Parathyroid adenoma (tissue), 2 donors: ENCODE data around the gene ATP6V1G1.
"Not testable (repeated sequence)": the region's sequence is repeated elsewhere in the genome, so short reads cannot be mapped to it uniquely, and the experiment has no call there.

Experiments
- H2AFZ ChIP-seq: fragments of 300-600 bp; sonication (generic); one replicate; pipeline ENCODE4 v1.7.0; 2017; ENCODE audit warnings: antibody characterized with exemption, mild to moderate bottlenecking
- H3K27ac ChIP-seq: fragments of 300-600 bp; sonication (generic); one replicate; pipeline ENCODE4 v1.7.0; 2017
- H3K27me3 ChIP-seq: fragments of 300-600 bp; sonication (generic); one replicate; pipeline ENCODE4 v1.7.0; 2017; ENCODE audit warnings: low read length; ENCODE audit not compliant: control insufficient read depth, insufficient read depth
- H3K36me3 ChIP-seq: fragments of 300-600 bp; sonication (generic); one replicate; pipeline ENCODE4 v1.7.0; 2017; ENCODE audit warnings: low read length; ENCODE audit not compliant: control insufficient read depth, insufficient read depth
- H3K4me1 ChIP-seq: fragments of 300-600 bp; sonication (generic); one replicate; pipeline ENCODE4 v1.7.0; 2017; ENCODE audit warnings: control low read depth
- H3K4me2 ChIP-seq: fragments of 300-600 bp; sonication (generic); one replicate; pipeline ENCODE4 v1.7.0; 2017; ENCODE audit warnings: low read length
- H3K4me3 ChIP-seq: fragments of 300-600 bp; sonication (generic); one replicate; pipeline ENCODE4 v1.7.0; 2017; ENCODE audit warnings: low read depth, low read length
- H3K79me2 ChIP-seq: fragments of 300-600 bp; sonication (generic); one replicate; pipeline ENCODE4 v1.7.0; 2017; ENCODE audit warnings: control low read depth
- H3K9ac ChIP-seq: fragments of 300-600 bp; sonication (generic); one replicate; pipeline ENCODE4 v1.7.0; 2017; ENCODE audit warnings: mild to moderate bottlenecking
- H3K9me3 ChIP-seq: fragments of 300-600 bp; sonication (generic); one replicate; pipeline ENCODE4 v1.7.0; 2017; ENCODE audit warnings: low read length; ENCODE audit not compliant: control insufficient read depth
- CTCF ChIP-seq: fragments of 300-600 bp; sonication (generic); IDR thresholded peaks from one replicate; pipeline ENCODE4 v1.7.0; 2017; ENCODE audit warnings: antibody characterized with exemption, mild to moderate bottlenecking
- donor health status: primary hyperparathyroidism.

The ATP6V1G1 gene

DNA sequence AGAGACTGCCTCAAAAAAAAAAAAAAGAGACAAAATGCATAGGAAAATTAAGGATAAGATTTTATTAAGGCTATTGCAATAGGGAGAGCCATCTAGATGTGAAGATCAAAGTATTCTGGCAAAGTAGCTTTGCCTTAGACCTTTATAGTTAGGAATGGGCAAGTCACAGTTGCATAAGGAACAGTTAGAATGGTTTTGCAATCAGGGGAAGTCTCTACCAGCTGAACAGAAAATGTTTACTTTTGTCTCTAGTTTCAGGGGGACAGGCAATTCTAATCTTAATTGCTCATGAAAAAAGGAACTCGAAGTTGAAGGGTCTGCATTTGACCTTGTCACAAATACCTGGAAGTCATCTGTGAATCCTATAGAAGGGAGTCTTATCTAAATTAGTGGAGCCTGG is 13.1 kb upstream of the ATP6V1G1 start:
- H3K27ac ChIP-seq, result no peak overlapping the region
- no peaks in the 10 kb centered on the region for H3K79me2 ChIP-seq
- H3K36me3 ChIP-seq, result no peaks in the 10 kb centered on the region
- H3K9me3 ChIP-seq, result no peaks in the 10 kb centered on the region
- no peaks in the 10 kb centered on the region for H3K27me3 ChIP-seq
- no peak overlapping the region for H2AFZ ChIP-seq
- no peak overlapping the region for H3K9ac ChIP-seq
- H3K4me3 ChIP-seq, result no peak overlapping the region
- H3K4me2 ChIP-seq, result no peak overlapping the region
- no peak for TF ChIP-seq CTCF
- peaks cover 2% of the 10 kb centered on the region for H3K4me1 ChIP-seq

- not testable (repeated sequence) for H3K9me3 ChIP-seq, H3K36me3 ChIP-seq, H3K4me3 ChIP-seq, H3K27me3 ChIP-seq, H3K9ac ChIP-seq, H3K4me1 ChIP-seq, H3K4me2 ChIP-seq, H3K79me2 ChIP-seq, H3K27ac ChIP-seq
- H2AFZ ChIP-seq, result peak overlapping the region; percentile 38
Observed at GRCh38 chr9:114576779-114577178, 10.8 kb upstream of the ATP6V1G1 start.

DNA sequence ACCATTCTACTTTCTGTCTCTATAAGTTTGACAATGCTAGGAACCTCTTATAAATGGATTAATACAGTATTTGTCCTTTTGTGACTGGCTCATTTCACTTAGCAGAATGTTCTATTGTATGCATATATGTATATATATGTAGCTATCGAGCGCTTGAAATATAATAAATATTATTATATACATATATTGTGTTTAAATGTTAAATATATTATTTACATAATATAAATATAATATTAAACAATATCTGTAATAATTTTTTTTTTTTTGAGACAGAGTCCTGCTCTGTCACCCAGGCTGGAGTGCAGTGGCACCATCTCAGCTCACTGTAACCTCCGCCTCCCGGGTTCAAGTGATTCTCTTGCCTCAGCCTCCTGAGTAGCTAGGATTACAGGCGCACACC is 9.4 kb upstream of the ATP6V1G1 start:
- not testable (repeated sequence) for H3K36me3 ChIP-seq, H3K27me3 ChIP-seq, H3K79me2 ChIP-seq, H3K4me3 ChIP-seq, H3K9ac ChIP-seq, H3K4me2 ChIP-seq, H3K4me1 ChIP-seq, H3K9me3 ChIP-seq, H3K27ac ChIP-seq, H2AFZ ChIP-seq

DNA sequence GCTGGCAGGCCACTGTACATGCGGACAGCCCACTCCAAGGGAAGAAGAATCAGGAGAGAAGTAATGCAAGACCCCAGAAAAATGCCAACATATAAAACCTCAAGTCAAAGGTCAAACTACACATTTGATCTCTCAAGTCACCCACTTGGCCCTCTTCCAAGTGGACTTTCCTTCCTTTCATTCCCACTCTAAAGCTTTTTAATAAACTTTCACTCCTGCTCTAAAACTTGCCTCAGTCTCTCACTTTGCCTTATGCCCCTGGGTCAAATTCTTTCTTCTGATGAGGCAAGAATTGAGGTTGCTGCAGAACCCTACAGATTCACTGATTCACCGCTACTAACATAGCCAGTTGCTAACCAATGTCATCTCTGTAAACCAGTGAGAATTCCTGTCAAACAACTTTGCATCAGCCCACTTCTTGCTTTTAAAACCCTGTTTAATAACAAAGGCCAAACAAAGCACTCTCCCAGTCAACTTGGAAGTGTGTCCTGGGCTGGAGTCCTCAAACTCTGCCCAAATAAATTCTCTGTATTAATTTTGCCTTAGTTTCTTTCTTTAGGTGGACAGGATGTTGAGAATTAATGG is 6.9 kb upstream of the ATP6V1G1 start:
- Histone ChIP-seq H3K27me3 (no peaks in the 10 kb centered on the region), H3K9me3 (no peaks in the 10 kb centered on the region), H3K4me3 (no peak overlapping the region), H3K79me2 (no peaks in the 10 kb centered on the region), H3K27ac (no peak overlapping the region), H3K36me3 (no peaks in the 10 kb centered on the region), H2AFZ (no peak overlapping the region), H3K9ac (no peak overlapping the region), H3K4me2 (no peak overlapping the region), H3K4me1 (peaks cover 2% of the 10 kb centered on the region)
- TF ChIP-seq CTCF, result no peak

DNA sequence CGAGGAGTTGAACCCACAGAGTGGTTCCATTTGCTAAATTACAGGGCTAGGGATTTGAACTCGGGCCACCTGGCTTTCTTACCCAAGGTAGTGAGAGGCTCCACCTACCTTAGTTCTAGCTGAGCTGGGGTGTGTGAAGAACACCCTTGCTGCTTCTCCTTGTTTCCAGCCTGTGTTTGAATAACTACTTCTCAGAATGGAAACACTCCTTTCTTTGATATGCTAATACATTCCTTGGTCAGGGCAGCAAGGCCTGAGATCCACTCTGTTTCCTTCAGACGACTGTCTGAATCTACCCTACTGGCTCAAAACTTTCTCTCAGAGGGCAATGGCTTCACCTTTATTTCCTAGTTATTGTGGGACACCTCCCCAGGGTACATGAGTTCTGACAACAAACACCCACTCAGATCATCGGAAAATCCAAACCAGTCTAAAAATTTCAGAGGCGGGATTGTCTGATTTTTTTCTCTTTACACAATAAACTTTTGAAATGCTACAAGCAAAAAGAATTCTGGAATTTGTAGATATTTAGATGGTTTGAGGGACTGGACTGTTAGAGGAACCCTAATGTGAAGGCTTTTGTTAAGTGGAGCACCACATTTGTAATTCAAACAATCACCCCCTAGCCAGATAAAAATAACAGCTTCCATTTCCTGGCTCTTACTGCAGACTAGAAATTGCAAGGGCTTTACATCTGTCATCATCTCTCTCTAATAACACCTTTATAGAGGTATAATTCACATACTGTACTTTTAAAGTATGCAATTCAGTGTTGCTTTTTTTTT is 4.0 kb upstream of the ATP6V1G1 start:
- no peak overlapping the region for H2AFZ ChIP-seq
- no peaks in the 10 kb centered on the region for H3K9me3 ChIP-seq
- no peak for TF ChIP-seq CTCF

More for the DNA sequence above, 4.0 kb upstream of the ATP6V1G1 start:
- no peaks in the 10 kb centered on the region for H3K36me3 ChIP-seq
- H3K4me2 ChIP-seq, result no peak overlapping the region
- no peak overlapping the region for H3K9ac ChIP-seq
- peaks cover 9% of the 10 kb centered on the region for H3K79me2 ChIP-seq
- H3K27me3 ChIP-seq, result no peaks in the 10 kb centered on the region
- no peak overlapping the region for H3K4me3 ChIP-seq
- H3K4me1 ChIP-seq, result no peaks in the 10 kb centered on the region
- no peak overlapping the region for H3K27ac ChIP-seq
